ENCODE measurements around the gene RDH11.

The RDH11 gene

DNA sequence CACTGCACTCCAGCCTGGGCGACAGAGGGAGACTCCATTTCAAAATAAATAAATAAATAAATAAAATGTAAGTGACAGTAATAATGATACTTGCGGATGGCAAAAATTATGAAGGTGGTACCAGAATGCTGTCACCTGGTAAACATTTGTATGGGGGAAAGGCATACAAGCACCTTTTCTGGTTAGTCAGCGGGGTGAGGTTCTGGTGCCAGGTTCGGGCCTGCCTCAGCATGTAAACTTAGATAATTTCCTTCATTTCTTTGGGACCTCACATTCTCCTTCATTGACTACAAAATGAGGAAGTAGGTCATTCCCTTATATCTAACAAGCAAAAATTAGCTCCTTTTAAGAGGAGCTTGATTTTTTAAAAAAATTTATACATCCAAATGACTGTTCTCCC, 31.9 kb downstream of the RDH11 start:
- DNase-seq (ENCODE audit: low read depth): no peak

DNA sequence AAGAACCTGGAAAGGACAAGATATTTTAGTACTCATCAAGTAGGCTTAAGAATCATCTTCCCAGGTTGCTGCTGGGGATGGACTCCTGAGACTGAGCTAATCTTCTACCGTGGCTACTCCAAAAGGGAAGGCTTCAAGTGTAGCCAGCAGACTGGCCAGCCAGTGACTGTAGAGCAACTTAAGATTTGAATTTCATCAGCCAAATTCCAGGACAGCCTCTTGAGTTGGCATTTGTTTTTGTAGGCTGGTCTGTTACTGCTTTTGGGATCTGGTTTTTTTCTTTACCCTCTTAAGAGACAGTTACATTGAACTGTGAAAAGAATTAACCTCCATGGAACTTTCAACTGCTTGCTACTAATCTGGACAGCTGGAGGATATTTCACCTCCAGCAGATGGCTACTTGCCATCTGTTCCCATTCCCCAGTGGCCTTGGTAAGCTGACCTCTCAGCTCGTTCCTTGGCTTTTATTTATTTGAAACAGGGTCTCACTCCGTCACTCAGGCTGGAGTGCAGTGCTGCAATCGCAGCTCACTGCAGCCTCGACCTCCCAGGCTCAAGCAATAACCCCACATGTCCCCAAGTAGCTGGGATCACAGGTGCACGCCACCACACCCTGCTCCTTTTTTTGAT, 41.8 kb downstream of the RDH11 start:
- no peak overlapping the region for H3K4me3 ChIP-seq (ENCODE audit: control insufficient read depth, low read depth, low read length)
- DNase-seq (ENCODE audit: low read depth): peak; percentile 71
- TF ChIP-seq, protein P1, sequence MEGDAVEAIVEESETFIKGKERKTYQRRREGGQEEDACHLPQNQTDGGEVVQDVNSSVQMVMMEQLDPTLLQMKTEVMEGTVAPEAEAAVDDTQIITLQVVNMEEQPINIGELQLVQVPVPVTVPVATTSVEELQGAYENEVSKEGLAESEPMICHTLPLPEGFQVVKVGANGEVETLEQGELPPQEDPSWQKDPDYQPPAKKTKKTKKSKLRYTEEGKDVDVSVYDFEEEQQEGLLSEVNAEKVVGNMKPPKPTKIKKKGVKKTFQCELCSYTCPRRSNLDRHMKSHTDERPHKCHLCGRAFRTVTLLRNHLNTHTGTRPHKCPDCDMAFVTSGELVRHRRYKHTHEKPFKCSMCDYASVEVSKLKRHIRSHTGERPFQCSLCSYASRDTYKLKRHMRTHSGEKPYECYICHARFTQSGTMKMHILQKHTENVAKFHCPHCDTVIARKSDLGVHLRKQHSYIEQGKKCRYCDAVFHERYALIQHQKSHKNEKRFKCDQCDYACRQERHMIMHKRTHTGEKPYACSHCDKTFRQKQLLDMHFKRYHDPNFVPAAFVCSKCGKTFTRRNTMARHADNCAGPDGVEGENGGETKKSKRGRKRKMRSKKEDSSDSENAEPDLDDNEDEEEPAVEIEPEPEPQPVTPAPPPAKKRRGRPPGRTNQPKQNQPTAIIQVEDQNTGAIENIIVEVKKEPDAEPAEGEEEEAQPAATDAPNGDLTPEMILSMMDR (IDR thresholded peaks at IDR 0.05; ENCODE audit: control insufficient read depth, insufficient read depth, low read depth, low read length, missing control alignments): no peak

More for the DNA sequence above, 31.9 kb downstream of the RDH11 start:
- TF ChIP-seq, protein P1 (IDR thresholded peaks at IDR 0.05; ENCODE audit: control insufficient read depth, insufficient read depth, low read depth, low read length, missing control alignments): no peak
- H3K4me3 ChIP-seq (ENCODE audit: control insufficient read depth, low read depth, low read length): no peak overlapping the region

DNA sequence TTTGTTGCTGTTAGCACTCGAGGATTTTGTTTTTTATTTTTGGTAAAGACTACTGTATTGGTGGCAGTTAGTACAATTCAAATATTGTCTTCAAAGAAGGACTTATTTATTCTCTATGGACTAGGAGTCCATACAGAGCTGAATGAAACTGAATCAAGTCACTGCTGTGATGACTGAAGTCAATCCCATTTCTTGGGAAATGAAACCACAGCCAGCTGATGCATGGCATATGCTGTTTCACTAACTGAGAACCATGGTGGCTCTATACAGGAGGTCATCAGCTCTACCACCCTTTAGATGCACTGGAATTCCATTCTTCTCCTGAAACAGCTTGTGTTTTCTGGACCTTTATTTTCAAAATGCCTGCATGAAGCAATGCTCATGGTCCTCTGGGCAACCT, 43.4 kb downstream of the RDH11 start:
- TF ChIP-seq, protein P1 (IDR thresholded peaks at IDR 0.05; ENCODE audit: control insufficient read depth, insufficient read depth, low read depth, low read length, missing control alignments): no peak
- no peak for DNase-seq (ENCODE audit: low read depth)
- no peak overlapping the region for H3K4me3 ChIP-seq (ENCODE audit: control insufficient read depth, low read depth, low read length)

DNA sequence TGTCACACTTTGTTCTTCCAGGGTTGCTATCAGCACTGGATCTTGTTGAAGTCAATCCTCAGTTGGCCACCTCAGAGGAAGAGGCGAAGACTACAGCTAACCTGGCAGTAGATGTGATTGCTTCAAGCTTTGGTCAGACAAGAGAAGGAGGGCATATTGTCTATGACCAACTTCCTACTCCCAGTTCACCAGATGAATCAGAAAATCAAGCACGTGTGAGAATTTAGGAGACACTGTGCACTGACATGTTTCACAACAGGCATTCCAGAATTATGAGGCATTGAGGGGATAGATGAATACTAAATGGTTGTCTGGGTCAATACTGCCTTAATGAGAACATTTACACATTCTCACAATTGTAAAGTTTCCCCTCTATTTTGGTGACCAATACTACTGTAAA, 44.9 kb downstream of the RDH11 start:
- TF ChIP-seq, protein P1 (IDR thresholded peaks at IDR 0.05; ENCODE audit: control insufficient read depth, insufficient read depth, low read depth, low read length, missing control alignments): no peak
- DNase-seq (ENCODE audit: low read depth): peak; percentile 55
- no peak overlapping the region for H3K4me3 ChIP-seq (ENCODE audit: control insufficient read depth, low read depth, low read length)

DNA sequence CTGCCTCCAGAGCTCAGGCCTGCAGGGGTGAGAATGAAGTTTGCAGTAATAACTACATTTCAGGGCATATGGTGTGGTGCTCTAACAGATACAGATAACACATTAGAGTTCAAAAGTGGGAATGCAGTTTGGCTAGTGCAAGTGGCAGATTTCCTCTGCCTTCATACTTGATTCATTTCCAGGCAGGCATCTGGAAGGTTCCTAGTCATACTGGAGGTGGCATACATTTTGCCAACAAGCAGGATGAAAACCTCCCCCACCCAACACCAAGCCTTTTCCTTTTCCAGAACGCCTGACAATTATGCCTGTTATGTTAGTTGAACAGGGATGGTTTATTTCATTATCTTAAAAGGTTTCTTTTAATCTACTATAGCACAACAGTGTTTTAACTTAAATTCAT, 45.4 kb downstream of the RDH11 start:
- TF ChIP-seq, protein P1 (IDR thresholded peaks at IDR 0.05; ENCODE audit: control insufficient read depth, insufficient read depth, low read depth, low read length, missing control alignments): no peak
- DNase-seq (ENCODE audit: low read depth): no peak
- H3K4me3 ChIP-seq (ENCODE audit: control insufficient read depth, low read depth, low read length): no peak overlapping the region

DNA sequence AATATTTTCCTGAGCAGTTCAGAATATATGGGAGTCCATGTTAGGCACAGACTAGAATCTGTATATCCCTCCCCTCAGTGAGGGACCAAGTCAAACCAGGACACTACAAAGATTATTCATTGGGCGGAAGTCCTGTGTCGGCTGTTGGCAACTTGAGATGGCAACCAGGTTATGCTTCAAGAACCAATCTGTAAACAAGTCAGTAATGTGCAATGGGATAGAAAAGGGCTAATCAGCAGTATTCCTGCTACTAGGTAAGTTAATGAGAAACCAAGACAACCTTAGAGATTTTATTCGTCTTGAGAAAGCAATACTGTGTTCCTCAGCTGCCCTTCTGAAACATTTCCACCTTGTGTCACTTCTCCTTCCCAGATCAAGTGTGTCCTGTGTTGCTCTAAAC, 49.4 kb downstream of the RDH11 start:
- H3K4me3 ChIP-seq (ENCODE audit: control insufficient read depth, low read depth, low read length): no peak overlapping the region
- TF ChIP-seq, protein P1 (IDR thresholded peaks at IDR 0.05; ENCODE audit: control insufficient read depth, insufficient read depth, low read depth, low read length, missing control alignments): no peak
- DNase-seq (ENCODE audit: low read depth): no peak
